A673 (cell line): Measurements from ENCODE around the gene NUP62.
"Not testable (repeated sequence)": the region's sequence is repeated elsewhere in the genome, so short reads cannot be mapped to it uniquely, and the experiment has no call there.

Experiments
- CTCF ChIP-seq: fragments of 300-800, 200-600 bp; sonication (generic); conservative IDR thresholded peaks from 2 replicates; pipeline ENCODE4 v1.5.1; 2017; ENCODE audit warnings: low read depth, mild to moderate bottlenecking, antibody characterized with exemption, low read length, moderate library complexity, mixed read lengths
- EZH2 ChIP-seq: fragments of 200-600 bp; sonication (generic); IDR thresholded peaks from 2 replicates; pipeline ENCODE4 v1.6.1; 2017; ENCODE audit warnings: borderline replicate concordance, low read depth, mild to moderate bottlenecking, mixed read lengths, antibody characterized with exemption, low read length; ENCODE audit not compliant: poor library complexity, severe bottlenecking

GRCh38 chr19:49958144-49958543, 28.8 kb upstream of the NUP62 start:
- not testable (repeated sequence) for TF ChIP-seq CTCF, EZH2
